ENCODE measurements around the gene EVI2A.
A peak's percentile ranks its signal among the peaks of the same experiment; 100 is the strongest.

EVI2A gene

GRCh38 chr17:31311526-31311925 is 9.9 kb downstream of the EVI2A start:
- Histone ChIP-seq H3K36me3 (ENCODE audit: control insufficient read depth, insufficient read depth, low read length, severe bottlenecking) (no peaks in the 10 kb centered on the region), H3K27me3 (replicated peaks; ENCODE audit: control insufficient read depth, insufficient read depth, low read length) (no peaks in the 10 kb centered on the region), H3K4me1 (ENCODE audit: control insufficient read depth, insufficient read depth, low read length) (peaks cover 7% of the 10 kb centered on the region), H3K9ac (ENCODE audit: low read length) (no peak overlapping the region), H3K9me3 (ENCODE audit: control insufficient read depth, low read length) (no peaks in the 10 kb centered on the region), H3K4me3 (ENCODE audit: low read length) (no peak overlapping the region)
- no peak for DNase-seq (ENCODE audit: low read depth)

DNA sequence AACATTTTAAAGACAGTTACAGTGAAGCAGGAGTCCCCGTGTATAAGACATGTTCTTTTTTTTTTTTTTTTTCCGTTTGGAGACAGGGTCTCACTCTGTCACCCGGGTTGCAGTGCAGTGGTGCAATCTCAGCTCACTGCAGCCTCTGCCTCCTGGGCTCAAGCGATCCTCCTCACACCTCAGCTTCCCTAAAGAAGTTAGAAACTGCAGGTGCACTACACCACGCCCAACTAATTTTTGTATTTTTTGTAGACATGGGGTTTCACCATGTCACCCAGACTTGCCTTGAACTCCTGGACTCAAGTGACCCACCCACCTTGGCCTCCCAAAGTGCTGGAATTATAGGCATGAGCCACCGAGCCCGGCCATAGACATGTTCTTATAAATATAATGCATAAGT is 10.5 kb downstream of the EVI2A start:
- H3K4me1 ChIP-seq (ENCODE audit: control insufficient read depth, insufficient read depth, low read length), result peaks cover 7% of the 10 kb centered on the region
- no peak for DNase-seq (ENCODE audit: low read depth)
- H3K27me3 ChIP-seq (replicated peaks; ENCODE audit: control insufficient read depth, insufficient read depth, low read length), result no peaks in the 10 kb centered on the region
- no peak overlapping the region for H3K4me3 ChIP-seq (ENCODE audit: low read length)
- no peaks in the 10 kb centered on the region for H3K36me3 ChIP-seq (ENCODE audit: control insufficient read depth, insufficient read depth, low read length, severe bottlenecking)
- H3K9ac ChIP-seq (ENCODE audit: low read length), result no peak overlapping the region
- H3K9me3 ChIP-seq (ENCODE audit: control insufficient read depth, low read length), result no peaks in the 10 kb centered on the region

- DNase-seq (ENCODE audit: low read depth), result no peak
- H3K9ac ChIP-seq (ENCODE audit: low read length), result no peak overlapping the region
- H3K36me3 ChIP-seq (ENCODE audit: control insufficient read depth, insufficient read depth, low read length, severe bottlenecking), result no peaks in the 10 kb centered on the region
- H3K27me3 ChIP-seq (replicated peaks; ENCODE audit: control insufficient read depth, insufficient read depth, low read length), result no peaks in the 10 kb centered on the region
- no peaks in the 10 kb centered on the region for H3K9me3 ChIP-seq (ENCODE audit: control insufficient read depth, low read length)
- peaks cover 7% of the 10 kb centered on the region for H3K4me1 ChIP-seq (ENCODE audit: control insufficient read depth, insufficient read depth, low read length)
- H3K4me3 ChIP-seq (ENCODE audit: low read length), result no peak overlapping the region
Measured at GRCh38 chr17:31310260-31310659, 11.2 kb downstream of the EVI2A start.

DNA sequence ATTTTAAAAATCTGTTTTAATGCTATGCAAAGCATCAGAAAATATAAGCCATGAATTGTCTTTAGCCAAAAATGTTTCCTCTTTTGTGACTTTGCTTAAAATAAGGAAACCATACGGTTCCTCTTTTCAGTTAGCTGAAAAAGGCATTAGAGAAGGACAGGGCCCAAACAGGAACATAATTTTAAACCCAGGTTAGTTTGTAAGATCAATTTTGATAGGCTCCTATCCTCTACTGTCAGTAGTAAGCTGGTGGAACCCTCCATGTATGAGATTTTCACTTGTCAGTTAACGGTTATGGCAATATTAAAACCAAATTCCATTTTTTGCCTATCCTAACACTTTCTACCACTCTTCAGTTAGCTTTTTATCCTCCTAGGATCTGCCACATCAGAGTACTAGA is 11.9 kb downstream of the EVI2A start:
- no peaks in the 10 kb centered on the region for H3K9me3 ChIP-seq (ENCODE audit: control insufficient read depth, low read length)
- H3K9ac ChIP-seq (ENCODE audit: low read length), result no peak overlapping the region
- H3K4me3 ChIP-seq (ENCODE audit: low read length), result no peak overlapping the region
- no peaks in the 10 kb centered on the region for H3K36me3 ChIP-seq (ENCODE audit: control insufficient read depth, insufficient read depth, low read length, severe bottlenecking)
- DNase-seq (ENCODE audit: low read depth), result no peak
- peaks cover 7% of the 10 kb centered on the region for H3K4me1 ChIP-seq (ENCODE audit: control insufficient read depth, insufficient read depth, low read length)
- H3K27me3 ChIP-seq (replicated peaks; ENCODE audit: control insufficient read depth, insufficient read depth, low read length), result no peaks in the 10 kb centered on the region

- no peak for DNase-seq (ENCODE audit: low read depth)
- no peaks in the 10 kb centered on the region for H3K9me3 ChIP-seq (ENCODE audit: control insufficient read depth, low read length)
- H3K36me3 ChIP-seq (ENCODE audit: control insufficient read depth, insufficient read depth, low read length, severe bottlenecking), result no peaks in the 10 kb centered on the region
- no peak overlapping the region for H3K4me3 ChIP-seq (ENCODE audit: low read length)
- no peak overlapping the region for H3K9ac ChIP-seq (ENCODE audit: low read length)
- H3K4me1 ChIP-seq (ENCODE audit: control insufficient read depth, insufficient read depth, low read length), result peaks cover 2% of the 10 kb centered on the region
- H3K27me3 ChIP-seq (replicated peaks; ENCODE audit: control insufficient read depth, insufficient read depth, low read length), result no peaks in the 10 kb centered on the region
Measured at GRCh38 chr17:31308372-31309334, 12.8 kb downstream of the EVI2A start.

GRCh38 chr17:31307640-31308039 is 13.8 kb downstream of the EVI2A start:
- H3K36me3 ChIP-seq (ENCODE audit: control insufficient read depth, insufficient read depth, low read length, severe bottlenecking), result peaks cover 3% of the 10 kb centered on the region
- H3K4me3 ChIP-seq (ENCODE audit: low read length), result no peak overlapping the region
- DNase-seq (ENCODE audit: low read depth), result no peak
- H3K27me3 ChIP-seq (replicated peaks; ENCODE audit: control insufficient read depth, insufficient read depth, low read length), result no peaks in the 10 kb centered on the region
- no peaks in the 10 kb centered on the region for H3K9me3 ChIP-seq (ENCODE audit: control insufficient read depth, low read length)
- H3K9ac ChIP-seq (ENCODE audit: low read length), result no peak overlapping the region
- H3K4me1 ChIP-seq (ENCODE audit: control insufficient read depth, insufficient read depth, low read length), result no peaks in the 10 kb centered on the region

DNA sequence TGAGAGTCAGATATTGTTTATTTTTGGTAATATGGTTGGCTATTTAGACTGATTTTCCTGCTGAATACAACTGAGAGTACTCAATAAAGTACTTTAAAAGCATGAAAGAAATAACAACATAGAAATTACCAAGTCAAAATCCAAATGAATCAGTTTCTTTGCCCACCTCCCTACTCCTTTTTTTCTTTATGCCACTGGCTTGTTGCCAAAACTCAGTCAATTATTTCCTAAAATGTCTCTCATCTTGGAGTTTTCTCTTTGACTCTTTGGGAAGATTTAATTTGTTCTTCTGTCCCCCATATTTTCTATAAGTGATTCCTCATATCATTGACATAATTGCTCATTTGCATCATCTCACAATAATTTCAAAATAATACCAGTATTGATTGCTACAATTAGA is 21.8 kb downstream of the EVI2A start:
- H3K27me3 ChIP-seq (replicated peaks; ENCODE audit: control insufficient read depth, insufficient read depth, low read length), result no peaks in the 10 kb centered on the region
- no peak for DNase-seq (ENCODE audit: low read depth)
- H3K36me3 ChIP-seq (ENCODE audit: control insufficient read depth, insufficient read depth, low read length, severe bottlenecking), result peaks cover 3% of the 10 kb centered on the region

DNA sequence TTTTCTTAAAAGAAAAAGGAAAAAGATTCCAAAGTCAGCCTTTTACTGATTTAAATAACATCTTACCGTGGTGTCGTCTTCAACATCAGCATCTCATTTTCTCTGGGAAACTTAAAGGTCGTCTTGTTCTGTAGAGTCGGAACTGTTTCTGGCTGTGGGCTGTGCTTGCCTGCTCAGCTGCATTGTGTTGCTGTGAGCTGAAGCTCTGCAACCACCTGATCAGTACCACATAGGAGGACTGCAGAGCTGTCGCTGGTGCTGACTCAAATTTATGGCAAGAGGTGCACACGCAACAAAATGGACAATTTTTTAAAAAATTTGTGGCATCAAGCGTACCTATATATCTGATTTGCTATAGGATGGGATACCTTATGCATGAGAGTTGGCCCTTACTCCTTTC is 24.3 kb downstream of the EVI2A start, which contains the start of gene OMG:
TSS of gene OMG (minus strand) at position 150 of the 400 bp plus-strand sequence. CDS start 908 bp downstream, outside the sequence.
- Histone ChIP-seq H3K4me1 (ENCODE audit: control insufficient read depth, insufficient read depth, low read length) (peaks cover 23% of the 10 kb centered on the region), H3K36me3 (ENCODE audit: control insufficient read depth, insufficient read depth, low read length, severe bottlenecking) (no peaks in the 10 kb centered on the region), H3K27me3 (replicated peaks; ENCODE audit: control insufficient read depth, insufficient read depth, low read length) (no peaks in the 10 kb centered on the region), H3K4me3 (ENCODE audit: low read length) (no peak within 1 kb of the TSS), H3K9ac (ENCODE audit: low read length) (no peak within 1 kb of the TSS), H3K9me3 (ENCODE audit: control insufficient read depth, low read length) (no peaks in the 10 kb centered on the region)
- no peak for DNase-seq (ENCODE audit: low read depth)

More for the DNA sequence above, 21.8 kb downstream of the EVI2A start:
- Histone ChIP-seq H3K4me3 (ENCODE audit: low read length) (no peak overlapping the region), H3K4me1 (ENCODE audit: control insufficient read depth, insufficient read depth, low read length) (peaks cover 27% of the 10 kb centered on the region), H3K9me3 (ENCODE audit: control insufficient read depth, low read length) (no peaks in the 10 kb centered on the region), H3K9ac (ENCODE audit: low read length) (no peak overlapping the region)

- peaks cover 14% of the 10 kb centered on the region for H3K4me1 ChIP-seq (ENCODE audit: control insufficient read depth, insufficient read depth, low read length)
- no peak overlapping the region for H3K4me3 ChIP-seq (ENCODE audit: low read length)
- H3K9me3 ChIP-seq (ENCODE audit: control insufficient read depth, low read length), result no peaks in the 10 kb centered on the region
- H3K36me3 ChIP-seq (ENCODE audit: control insufficient read depth, insufficient read depth, low read length, severe bottlenecking), result no peaks in the 10 kb centered on the region
- H3K27me3 ChIP-seq (replicated peaks; ENCODE audit: control insufficient read depth, insufficient read depth, low read length), result no peaks in the 10 kb centered on the region
- no peak overlapping the region for H3K9ac ChIP-seq (ENCODE audit: low read length)
- DNase-seq (ENCODE audit: low read depth), result no peak
Measured at GRCh38 chr17:31296142-31296541, 25.3 kb downstream of the EVI2A start.

DNA sequence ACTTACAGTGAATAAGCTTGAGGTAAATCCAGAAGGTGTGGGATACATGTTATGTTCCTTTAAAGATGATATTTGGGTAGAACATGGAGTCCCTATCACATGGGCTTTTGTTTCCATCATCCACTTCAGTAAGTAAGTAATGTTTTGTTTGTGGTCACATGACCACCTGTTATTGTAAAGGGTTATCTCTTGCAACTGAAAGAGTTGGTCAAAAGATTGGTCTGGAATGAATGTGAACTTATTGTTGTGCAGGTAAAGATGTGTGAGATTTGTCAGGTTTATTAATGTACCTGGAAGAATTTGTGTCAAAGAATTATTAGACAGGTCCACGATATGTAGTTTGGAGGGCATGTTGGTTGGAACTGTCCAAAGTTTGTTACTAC is 25.9 kb downstream of the EVI2A start:
- Histone ChIP-seq H3K9ac (ENCODE audit: low read length) (no peak overlapping the region), H3K36me3 (ENCODE audit: control insufficient read depth, insufficient read depth, low read length, severe bottlenecking) (no peaks in the 10 kb centered on the region), H3K4me1 (ENCODE audit: control insufficient read depth, insufficient read depth, low read length) (peaks cover 12% of the 10 kb centered on the region), H3K9me3 (ENCODE audit: control insufficient read depth, low read length) (no peaks in the 10 kb centered on the region), H3K27me3 (replicated peaks; ENCODE audit: control insufficient read depth, insufficient read depth, low read length) (no peaks in the 10 kb centered on the region), H3K4me3 (ENCODE audit: low read length) (no peak overlapping the region)
- no peak for DNase-seq (ENCODE audit: low read depth)

DNA sequence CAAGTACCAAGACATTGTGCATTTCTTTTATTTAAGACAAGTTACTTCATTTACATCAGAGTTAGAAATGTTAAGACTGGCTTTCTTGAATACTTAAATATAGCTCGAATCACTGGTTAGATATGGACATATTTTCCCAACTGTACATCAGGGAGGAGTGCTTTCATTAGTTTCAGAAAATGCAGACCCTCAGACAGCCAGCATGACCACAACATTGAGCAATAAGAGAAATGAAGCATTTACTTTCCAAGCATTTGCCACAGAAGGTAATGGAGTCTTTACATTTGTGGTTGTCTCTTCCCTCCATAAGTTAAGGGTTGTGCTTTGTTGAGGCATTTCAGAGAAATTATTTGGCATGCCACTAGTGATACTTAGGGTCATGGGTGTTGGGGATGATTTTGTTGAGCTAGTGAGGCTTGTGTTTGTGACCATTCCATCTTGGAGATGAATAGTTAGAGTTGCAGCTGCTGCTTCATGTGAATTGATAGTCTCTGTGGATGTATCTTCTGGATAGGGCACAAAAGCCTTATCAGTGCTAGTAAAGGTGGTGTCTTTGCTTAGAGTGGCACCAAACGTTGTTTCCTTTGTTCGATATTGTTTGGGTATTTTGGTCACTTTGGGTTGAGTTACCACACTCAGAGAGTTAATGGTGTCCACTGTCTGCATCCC is 26.5 kb downstream of the EVI2A start:
- H3K4me3 ChIP-seq (ENCODE audit: low read length), result no peak overlapping the region
- no peaks in the 10 kb centered on the region for H3K9me3 ChIP-seq (ENCODE audit: control insufficient read depth, low read length)
- no peak overlapping the region for H3K9ac ChIP-seq (ENCODE audit: low read length)
- H3K27me3 ChIP-seq (replicated peaks; ENCODE audit: control insufficient read depth, insufficient read depth, low read length), result no peaks in the 10 kb centered on the region
- no peaks in the 10 kb centered on the region for H3K36me3 ChIP-seq (ENCODE audit: control insufficient read depth, insufficient read depth, low read length, severe bottlenecking)
- H3K4me1 ChIP-seq (ENCODE audit: control insufficient read depth, insufficient read depth, low read length), result peaks cover 11% of the 10 kb centered on the region
- peak; percentile 14 for DNase-seq (ENCODE audit: low read depth)
